Measurements from ENCODE around the gene SETD4.
"Not testable (repeated sequence)": the region's sequence is repeated elsewhere in the genome, so short reads cannot be mapped to it uniquely, and the experiment has no call there.

Gene SETD4

DNA sequence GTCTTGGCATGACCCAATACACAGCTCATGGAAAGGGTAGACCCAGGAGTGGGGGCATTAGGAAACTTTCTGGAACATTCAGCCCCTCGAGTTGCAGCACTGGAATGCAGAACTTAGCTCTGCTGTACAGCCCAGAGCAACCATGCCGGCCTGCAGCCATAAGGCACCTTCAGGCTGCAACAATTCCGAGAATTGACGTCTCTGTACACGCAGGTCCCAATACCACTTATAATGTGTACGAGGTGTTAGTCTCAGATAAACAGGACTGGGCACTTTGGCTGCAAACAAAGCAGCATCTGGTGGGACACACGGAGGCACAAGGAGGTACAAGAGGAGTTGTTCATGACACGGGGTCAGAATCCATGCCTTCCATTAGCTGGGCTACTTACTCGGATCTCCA is 17.4 kb upstream of the SETD4 start:
- DNase-seq (ENCODE audit: low read depth), result no peak

DNA sequence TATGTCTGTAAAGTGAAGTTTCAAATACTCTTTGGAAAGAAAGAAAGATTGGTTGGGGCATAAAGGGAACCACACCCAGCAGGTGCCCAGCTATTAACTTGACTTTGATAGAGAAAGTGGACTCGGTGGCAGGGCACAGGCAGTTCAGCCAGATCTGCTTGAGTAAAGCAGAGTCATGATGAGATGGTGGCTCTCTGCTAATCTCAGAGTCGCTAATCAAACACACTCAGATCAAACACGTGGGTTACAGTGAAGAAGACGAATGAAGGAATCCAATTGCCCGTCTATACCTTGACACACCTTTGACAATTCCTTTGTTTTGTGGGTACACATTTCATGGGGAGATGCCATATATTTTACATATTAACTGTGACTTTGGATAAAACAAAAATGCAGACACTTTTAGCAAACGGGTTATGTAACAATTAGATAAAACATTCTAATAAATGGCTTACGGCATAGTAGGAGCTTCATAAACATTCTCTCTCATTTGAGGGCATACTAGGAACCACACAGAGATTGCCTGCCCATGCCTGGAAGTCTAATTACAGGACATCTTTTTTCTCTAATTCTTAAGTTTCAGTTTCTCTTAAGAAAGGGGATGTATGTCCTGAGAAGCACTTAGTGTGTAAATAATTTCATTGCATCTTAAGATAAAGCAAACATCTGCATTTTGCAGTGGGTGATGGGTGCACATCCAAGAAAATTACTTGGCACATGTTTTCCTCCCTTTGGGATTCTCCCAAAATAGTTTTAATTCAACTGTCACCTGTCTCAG is 16.7 kb upstream of the SETD4 start:
- no peak for DNase-seq (ENCODE audit: low read depth)

DNA sequence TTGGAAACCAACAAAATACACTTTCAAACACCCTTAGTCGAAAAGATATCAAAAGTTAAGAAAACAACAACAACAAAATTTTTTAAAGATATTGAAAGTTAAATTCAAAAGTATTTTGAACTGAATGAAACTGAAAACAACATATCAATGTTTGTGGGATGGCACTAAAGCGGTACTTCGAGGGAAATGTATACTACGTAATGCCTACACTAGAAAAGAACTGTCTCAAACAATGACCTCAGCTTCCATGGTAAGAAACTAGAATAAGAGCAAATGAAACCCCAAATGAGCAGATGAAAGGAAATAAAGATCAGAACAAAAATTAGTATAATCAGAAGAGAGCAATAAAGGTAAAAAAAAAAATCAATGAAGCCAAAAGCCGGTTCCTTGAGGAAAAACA is 15.6 kb upstream of the SETD4 start:
- DNase-seq (ENCODE audit: low read depth), result no peak

DNA sequence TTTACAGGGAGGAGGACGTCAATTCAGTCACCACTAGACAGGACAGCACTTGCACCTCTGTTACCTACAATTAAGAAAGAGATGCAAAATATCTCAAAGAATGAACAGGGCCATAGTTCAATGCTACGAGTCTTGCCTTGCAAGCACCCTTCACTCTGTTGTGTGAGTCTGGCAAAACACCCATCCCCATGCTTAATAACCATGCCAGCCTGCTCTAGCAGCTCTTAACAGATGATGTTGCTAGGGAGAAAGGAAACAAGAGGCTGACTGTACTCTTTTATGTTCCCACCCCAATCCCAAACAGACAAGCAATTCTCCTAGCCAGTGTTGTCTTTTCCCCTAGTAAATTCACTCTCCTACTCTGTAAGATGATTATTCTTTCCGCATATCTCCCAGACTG is 14.8 kb upstream of the SETD4 start:
- DNase-seq (ENCODE audit: low read depth), result no peak

DNA sequence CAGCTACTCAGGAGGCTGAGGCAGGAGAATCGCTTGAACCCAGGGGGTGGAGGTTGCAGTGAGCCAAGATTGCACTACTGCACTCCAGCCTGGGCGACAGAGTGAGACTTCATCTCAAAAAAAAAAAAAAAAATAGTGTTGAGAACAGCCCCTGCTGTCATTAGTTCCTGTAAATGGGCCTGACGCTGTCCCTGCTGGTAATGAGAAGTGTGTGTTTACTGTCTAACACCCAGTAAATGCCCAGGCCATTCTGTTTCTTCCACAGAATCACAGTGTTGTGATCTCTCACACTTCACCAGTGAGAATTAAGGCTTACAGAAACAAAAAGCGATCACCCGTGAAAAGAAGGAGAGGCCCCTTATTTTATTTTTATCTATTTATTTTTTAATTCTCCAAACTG is 13.6 kb upstream of the SETD4 start:
- DNase-seq (ENCODE audit: low read depth), result not testable (repeated sequence)

DNA sequence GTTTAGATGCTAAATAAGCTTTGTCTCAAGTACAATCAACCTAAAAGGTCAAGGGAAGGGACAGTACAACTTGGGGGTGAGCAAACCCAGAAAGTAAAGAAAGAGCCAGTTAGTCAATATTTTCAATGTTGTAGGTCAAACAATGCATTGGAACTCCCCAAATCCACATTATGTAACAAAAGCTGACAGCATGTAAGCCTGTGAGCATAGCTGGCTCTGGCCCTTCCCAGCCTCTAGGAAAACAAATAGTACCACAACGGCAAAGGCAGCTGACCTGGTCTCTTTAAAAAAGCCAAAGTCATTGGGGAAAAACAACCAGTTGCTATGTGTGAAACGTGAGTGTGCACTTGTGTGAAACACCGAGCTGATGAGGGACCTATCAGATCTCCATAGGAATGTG is 12.9 kb upstream of the SETD4 start:
- no peak for DNase-seq (ENCODE audit: low read depth)

DNA sequence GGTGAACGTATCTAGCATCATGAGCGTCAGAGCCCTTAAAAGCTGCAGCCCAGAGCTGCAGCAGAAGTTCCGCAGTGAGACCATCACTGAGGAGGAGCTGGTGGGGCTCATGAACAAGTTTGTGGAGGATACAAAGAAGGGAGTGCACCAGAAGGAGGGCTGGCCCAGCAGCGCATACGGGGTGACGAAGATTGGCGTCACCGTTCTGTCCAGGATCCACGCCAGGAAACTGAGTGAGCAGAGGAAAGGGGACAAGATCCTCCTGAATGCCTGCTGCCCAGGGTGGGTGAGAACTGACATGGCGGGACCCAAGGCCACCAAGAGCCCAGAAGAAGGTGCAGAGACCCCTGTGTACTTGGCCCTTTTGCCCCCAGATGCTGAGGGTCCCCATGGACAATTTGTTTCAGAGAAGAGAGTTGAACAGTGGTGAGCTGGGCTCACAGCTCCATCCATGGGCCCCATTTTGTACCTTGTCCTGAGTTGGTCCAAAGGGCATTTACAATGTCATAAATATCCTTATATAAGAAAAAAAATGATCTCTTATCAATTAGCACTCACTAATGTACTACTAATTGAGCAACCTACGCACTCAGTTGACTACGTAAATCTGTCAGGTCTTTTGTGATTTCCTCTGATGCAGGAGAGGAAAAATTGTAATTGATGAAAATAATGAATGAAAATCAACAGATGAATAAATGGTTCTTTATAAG is 12.3 kb upstream of the SETD4 start:
- no peak for DNase-seq (ENCODE audit: low read depth)

DNA sequence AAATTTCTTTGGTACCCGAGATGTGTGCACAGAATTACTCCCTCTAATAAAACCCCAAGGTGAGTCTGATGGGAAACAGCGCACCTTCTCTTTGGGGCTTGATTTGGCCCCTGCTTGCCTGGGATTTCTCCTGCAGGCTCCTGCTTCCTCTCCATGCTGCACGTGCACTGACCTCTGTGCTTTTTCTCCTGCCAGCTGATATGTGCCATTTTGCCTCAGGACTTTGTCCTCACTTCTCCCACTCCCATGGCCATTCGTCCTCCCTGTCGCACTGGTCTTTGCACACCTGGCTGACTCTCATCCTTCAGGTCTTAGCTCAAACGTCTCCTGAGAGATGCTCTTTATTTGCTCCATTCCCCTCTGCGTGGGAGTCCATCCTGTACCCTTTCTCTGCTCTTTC is 10.7 kb upstream of the SETD4 start:
- no peak for DNase-seq (ENCODE audit: low read depth)

DNA sequence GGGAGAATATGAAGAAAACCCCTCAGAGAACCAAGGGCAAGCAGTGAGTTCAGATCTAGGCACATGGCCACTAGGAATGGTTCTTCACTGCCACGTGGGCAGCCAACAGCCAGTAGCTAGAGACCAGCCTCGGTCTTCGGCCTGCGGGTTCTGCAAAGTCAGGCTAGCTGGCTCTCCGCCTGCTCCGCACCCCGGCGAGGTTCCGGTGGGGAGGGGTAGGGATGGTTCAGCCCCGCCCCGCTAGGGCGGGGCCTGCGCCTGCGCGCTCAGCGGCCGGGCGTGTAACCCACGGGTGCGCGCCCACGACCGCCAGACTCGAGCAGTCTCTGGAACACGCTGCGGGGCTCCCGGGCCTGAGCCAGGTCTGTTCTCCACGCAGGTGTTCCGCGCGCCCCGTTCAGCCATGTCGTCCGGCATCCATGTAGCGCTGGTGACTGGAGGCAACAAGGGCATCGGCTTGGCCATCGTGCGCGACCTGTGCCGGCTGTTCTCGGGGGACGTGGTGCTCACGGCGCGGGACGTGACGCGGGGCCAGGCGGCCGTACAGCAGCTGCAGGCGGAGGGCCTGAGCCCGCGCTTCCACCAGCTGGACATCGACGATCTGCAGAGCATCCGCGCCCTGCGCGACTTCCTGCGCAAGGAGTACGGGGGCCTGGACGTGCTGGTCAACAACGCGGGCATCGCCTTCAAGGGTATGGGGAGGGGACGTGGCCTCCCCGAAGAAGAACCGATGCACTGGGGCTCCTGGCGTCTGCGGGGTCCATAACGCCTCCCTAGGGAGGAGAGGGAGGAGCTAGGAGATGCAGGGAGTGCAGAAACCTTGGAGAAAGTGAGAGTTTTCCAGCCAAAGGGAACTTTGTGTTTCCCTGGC is 9.6 kb upstream of the SETD4 start, which contains the start of gene CBR1:
Gene CBR1 (plus strand): TSS at position 312 of the 871 bp plus-strand sequence. CDS start 92 bp downstream, at position 404.
- peak; percentile 63 for DNase-seq (ENCODE audit: low read depth)

DNA sequence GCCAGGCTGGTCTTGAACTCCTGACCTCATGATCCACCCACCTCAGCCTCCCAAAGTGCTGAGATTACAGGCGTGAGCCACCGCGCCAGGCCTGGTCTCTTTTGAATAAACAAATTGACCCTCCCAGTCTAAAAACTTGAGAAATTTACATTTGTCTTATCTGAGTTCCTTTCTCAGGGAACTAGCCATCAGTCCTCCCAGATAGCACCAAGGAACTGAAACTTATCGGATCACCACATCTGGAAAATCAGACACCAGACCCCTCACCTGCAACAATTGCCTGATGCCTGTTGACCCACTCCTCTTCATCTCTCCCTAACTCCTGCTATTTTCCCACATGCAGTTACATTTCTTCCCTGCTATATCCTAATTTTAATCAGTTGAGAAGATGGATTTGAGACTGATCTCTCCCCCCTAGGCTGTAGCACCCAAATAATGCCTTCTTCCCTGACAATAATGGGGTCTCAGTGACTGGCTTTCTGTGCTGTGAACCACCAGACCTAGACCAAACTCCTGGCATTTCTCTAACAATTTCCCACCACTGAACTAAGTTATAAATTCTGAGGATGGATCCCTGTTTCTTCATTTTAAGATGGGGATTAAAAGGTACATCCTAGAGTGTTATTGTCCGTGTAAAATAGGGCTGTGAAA is 8.5 kb upstream of the SETD4 start:
- DNase-seq (ENCODE audit: low read depth), result no peak

DNA sequence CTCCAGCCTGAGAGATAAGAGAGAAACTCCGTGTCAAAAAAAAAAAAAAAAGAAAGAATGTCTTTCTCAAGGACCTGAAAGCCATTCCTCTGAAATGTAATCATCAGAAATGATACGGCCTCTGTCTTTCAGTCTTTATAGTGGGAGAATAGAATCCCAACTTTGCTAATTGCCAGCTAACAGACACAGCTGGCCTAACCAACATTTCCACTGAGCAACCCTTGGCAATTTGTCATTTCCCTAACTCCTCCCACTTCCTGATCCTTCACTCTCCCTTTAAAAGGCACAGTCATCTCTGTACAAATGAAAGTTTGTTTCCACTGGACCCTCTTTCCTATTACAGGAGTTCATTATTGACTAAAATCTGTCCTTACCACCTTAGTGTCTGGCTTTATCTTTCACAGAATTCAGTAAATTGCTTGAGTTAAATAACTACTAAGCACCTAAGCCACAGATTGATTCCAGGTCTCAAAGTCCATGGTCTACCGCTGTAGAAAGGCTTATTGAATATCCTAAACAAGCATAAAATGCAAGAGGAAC is 5.2 kb upstream of the SETD4 start:
- no peak for DNase-seq (ENCODE audit: low read depth)

DNA sequence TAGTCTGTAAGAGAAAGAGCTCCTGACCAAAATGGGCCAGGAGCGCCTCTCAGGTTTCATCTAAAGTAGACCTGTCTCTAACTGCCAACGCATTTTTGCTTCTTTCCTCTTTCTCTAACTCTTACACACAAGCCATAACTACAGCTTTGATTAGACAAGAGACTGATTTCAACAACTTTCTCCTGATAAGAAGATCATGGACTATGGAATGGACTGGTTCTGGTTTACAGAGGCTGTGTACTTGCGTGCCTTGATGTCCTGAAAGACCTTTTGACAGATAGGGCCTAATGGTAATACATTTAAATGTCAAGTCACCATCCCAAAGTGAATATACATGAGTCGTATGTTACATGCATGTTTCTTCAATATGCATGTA is 3.7 kb upstream of the SETD4 start:
- DNase-seq (ENCODE audit: low read depth), result no peak

DNA sequence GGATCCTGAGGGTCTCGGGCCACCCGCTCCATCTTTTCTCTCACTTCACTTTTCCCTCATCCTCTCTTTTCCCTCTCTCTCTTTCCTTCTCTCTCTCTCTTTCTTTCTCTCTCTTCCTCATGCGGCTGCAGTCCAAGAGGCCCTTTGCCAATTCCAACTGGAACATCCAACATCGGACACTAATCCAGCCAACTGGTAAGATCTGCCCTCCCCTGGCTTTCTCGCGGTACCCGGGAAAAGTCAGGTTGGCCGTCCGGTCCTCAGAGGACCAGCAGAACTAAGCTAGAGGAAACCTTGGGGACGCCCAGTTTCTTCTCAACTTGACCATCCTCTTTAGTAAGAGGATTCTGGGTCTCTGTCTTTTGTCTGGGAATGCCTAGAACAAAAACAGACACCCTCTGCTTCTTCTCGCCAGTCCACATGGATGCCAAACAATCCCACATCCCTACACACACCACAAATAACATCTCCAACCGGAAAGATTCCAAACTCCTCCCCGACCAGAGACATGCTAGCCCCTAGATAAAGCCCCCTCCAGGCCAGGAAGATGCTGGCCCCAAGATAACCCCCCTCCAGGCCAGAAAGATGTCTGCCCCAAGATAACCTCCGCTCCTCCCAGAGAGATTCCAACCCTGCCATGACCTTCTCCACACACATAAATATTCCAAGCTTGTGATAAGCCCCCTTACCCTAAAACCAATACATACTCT is 3.2 kb upstream of the SETD4 start:
- no peak for DNase-seq (ENCODE audit: low read depth)

DNA sequence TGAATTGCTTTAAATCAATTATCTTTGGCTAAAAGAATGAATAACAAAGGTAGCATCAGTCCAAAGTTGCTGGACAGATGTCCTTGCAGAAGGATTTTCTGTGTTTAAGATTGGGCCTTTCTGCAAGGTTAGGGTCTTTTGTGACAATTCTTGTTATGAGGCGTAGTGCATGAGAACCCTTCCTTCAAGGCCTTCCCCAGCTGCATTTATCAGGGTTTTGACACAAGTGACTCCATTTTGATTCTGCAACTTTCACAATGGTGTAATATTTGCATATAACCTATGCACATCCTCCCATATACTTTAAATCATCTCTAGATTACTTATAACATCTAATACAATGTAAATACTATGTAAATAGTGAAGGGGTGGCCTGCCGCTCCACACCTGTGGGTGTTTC is 1.1 kb upstream of the SETD4 start:
- DNase-seq (ENCODE audit: low read depth), result no peak

DNA sequence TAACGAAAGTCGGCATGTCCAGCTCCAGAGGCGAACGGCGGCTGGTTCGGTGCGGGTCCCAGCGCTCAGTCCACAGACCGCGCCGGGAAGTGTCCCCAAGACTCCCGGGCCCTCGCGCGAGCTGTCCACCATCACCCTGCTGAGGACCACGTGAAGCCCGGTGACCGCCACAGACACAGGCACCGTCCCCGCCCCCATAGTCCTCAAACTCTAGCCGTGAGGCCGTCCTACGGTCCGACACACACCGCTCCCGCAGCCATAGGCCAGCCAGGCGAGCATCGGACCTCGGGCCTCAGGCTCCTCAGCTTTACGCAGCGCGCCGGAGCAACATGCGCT is 535 bp downstream of the SETD4 start:
- no peak for DNase-seq (ENCODE audit: low read depth)

DNA sequence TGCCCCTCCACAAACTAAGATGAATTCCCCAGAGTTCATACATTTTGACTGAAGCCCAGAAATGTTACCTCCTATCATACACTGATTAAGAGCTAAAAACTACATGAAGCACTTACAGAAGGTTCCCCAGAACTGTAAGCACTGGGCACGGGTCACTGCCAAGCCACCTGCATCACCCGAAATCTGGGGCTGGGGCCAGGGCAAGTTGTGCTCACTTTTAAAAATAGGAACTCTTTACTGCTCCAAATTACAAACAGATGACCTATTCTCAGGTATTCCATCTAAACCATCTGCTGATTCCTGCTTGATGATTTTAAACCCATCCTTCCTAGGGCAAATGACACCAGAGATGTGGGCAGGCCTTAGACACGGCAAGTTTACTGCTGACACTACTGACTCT is 4.8 kb downstream of the SETD4 start:
- DNase-seq (ENCODE audit: low read depth), result no peak

DNA sequence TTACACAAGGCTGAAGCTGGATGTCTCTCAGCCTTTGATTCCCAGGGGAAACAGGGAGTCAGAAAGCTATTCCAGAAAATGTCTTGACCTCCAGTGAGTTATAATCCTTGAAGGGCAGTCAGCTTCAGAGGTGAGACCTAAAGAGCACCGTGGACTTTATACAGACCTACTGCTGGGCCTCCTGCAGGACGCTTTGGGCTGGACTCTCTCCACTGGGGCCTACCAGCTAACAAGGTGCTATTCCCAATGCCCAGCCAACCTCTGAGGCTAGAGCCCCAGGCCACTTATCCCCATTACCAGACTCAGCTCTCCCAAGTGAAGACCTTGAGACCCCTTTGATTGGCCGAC is 6.6 kb downstream of the SETD4 start:
- no peak for DNase-seq (ENCODE audit: low read depth)

DNA sequence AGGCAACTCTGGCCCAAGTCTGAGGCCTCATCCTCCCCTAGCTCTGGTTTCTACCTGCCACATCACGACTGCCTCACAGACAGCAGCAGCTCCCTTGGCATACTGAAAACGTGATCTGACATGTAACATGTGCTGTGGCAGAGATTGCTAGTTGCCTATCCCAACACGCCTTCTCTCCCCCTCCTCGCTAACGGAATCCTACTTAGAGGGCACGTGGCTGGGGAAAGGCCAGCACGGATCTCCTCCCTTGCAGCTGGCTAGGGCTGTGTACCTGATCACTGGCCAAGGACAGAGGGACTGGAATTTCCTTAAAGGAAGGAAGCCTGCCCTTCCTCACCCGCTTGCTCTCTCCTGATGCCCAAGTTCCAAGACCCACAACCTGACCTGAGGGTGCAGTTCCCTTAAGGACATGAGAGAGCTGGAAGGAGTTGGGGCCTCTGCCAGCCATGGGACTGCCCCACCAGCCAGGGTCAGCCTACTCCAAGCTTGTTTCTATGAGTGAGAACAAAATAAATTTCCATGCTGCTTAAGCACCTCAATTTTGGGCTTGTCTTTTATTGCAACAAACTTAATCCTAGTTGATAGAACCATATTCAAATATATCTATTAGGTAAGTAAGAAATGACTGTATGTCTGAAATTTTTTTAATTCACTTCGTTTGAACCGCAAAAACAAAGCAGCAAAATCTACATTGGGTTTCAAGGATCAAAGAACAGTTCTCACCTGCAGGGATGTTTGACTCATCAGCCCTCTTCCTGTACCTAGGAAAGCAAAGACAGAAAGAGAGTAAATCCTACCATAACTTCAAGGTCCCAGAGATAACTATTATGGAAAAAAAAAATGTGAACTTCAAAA is 7.2 kb downstream of the SETD4 start:
- no peak for DNase-seq (ENCODE audit: low read depth)

DNA sequence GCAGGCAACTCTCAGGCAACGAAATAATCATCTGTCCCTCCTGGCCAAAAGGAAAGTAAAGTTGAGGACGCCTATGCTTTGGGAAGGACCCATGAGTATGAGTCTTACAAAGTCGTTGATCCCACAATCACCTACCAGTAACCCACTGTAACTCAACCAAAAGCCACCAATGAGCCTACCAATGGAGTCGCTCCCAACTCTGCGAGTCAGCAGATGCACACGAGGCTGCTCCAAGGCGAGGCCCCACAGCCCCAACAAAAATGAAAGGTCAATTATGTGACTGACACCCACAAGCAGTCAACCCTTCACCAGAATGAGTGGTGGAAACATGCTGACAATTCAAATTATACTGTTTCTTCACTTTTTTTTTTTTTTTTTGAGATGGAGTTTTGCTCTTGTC is 12.0 kb downstream of the SETD4 start:
- no peak for DNase-seq (ENCODE audit: low read depth)

DNA sequence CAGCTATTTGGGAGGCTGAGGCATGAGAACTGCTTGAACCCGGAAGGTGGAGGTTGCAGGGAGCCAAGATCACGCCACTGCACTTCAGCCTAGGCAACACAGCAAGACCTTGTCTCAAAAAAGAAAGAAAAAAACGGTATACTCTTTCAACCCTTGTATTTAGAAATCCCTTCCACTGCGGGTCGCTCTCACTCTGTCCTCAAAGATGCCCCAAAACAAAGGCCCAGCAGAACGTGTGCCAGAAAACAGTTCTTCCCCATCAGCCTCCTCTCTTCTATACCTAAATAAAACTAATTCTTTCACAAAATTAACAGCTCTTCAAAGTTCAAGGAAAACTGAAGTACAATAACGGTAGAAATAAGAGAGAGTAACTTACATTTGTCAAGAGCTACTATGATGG is 13.2 kb downstream of the SETD4 start:
- DNase-seq (ENCODE audit: low read depth), result no peak

DNA sequence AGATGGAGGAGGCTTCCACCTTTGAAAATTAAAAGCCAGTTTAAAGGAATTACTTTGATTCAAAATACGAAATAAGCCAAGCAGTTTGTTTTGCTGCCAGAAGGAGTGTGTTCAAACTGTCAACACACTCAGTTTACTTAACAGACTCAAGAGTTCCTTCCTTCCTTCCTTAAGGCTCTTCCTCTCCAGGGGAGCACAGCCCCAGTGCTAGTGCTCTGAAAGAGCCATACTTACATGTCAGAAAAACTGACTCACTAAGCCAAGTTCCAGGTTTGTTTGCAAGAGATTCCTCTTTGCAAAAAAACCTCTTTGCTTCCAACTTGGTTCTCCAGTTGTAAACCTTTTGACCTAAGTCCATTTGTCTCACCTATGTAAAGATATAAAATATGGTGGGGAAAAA is 14.3 kb downstream of the SETD4 start:
- DNase-seq (ENCODE audit: low read depth), result no peak

All from stimulated activated CD8-positive, alpha-beta memory T cell treated with anti-CD3 and anti-CD28 coated beads, Interleukin-15, amount 100 ng/mL, for 1 hour (primary cell).